HG02588 (cell line): ENCODE measurements around the gene ZNF610.
"Not testable (repeated sequence)": the region's sequence is repeated elsewhere in the genome, so short reads cannot be mapped to it uniquely, and the experiment has no call there.

Source experiments
- ATAC-seq: cut with Tn5 transposase; IDR thresholded peaks from one replicate; pipeline ENCODE4 v1.9.1; 2021; ENCODE audit warnings: mild to moderate bottlenecking, moderate library complexity; ENCODE audit not compliant: unreplicated experiment

The ZNF610 gene

GRCh38 chr19:52336117-52336790 lies at the start of gene ZNF610:
Gene ZNF610, plus strand, starts transcription at chr19:52336243. Its CDS starts 12,930 bp downstream, at chr19:52349173.
- ATAC-seq: peak; percentile 66

- no peak for ATAC-seq
Observed at GRCh38 chr19:52286256-52286655, 49.8 kb upstream of the ZNF610 start.

- no peak for ATAC-seq
Observed at GRCh38 chr19:52291781-52292180, 44.3 kb upstream of the ZNF610 start.

GRCh38 chr19:52292946-52293345 lies 43.1 kb upstream of the ZNF610 start:
- not testable (repeated sequence) for ATAC-seq

- ATAC-seq: peak; percentile 5
Observed at GRCh38 chr19:52296400-52296772, 39.7 kb upstream of the ZNF610 start.

- peak; percentile 52 for ATAC-seq
Observed at GRCh38 chr19:52296773-52297600, 39.1 kb upstream of the ZNF610 start, which contains the start of gene ZNF480. Gene ZNF480, plus strand, starts transcription at chr19:52297169. Its CDS starts 3,244 bp downstream, at chr19:52300413.

GRCh38 chr19:52297601-52298364 lies 38.3 kb upstream of the ZNF610 start:
- ATAC-seq: peak; percentile 33

- no peak for ATAC-seq
Observed at GRCh38 chr19:52307275-52307674, 28.8 kb upstream of the ZNF610 start.

GRCh38 chr19:52322429-52322828 lies 13.6 kb upstream of the ZNF610 start:
- no peak for ATAC-seq

GRCh38 chr19:52331757-52332156 lies 4.3 kb upstream of the ZNF610 start:
- no peak for ATAC-seq

GRCh38 chr19:52335768-52336116 lies 301 bp upstream of the ZNF610 start:
- peak; percentile 24 for ATAC-seq

- no peak for ATAC-seq
Observed at GRCh38 chr19:52336791-52337381, 843 bp downstream of the ZNF610 start.

GRCh38 chr19:52339022-52339421 lies 3.0 kb downstream of the ZNF610 start:
- ATAC-seq: not testable (repeated sequence)

GRCh38 chr19:52343548-52343947 lies 7.5 kb downstream of the ZNF610 start:
- no peak for ATAC-seq

GRCh38 chr19:52345162-52345561 lies 9.1 kb downstream of the ZNF610 start:
- no peak for ATAC-seq

- ATAC-seq: no peak
Observed at GRCh38 chr19:52351512-52351911, 15.5 kb downstream of the ZNF610 start.

GRCh38 chr19:52366414-52366824 lies 30.4 kb downstream of the ZNF610 start:
- no peak for ATAC-seq

- ATAC-seq: no peak
Observed at GRCh38 chr19:52369559-52370340, 33.7 kb downstream of the ZNF610 start, which contains the start of gene ZNF880. Gene ZNF880, plus strand, starts transcription at chr19:52369923. Its CDS starts 43 bp downstream, at chr19:52369966.

- no peak for ATAC-seq
Observed at GRCh38 chr19:52370341-52370710, 34.3 kb downstream of the ZNF610 start.

GRCh38 chr19:52391135-52391534 lies 55.1 kb downstream of the ZNF610 start:
- ATAC-seq: no peak
